Endothelial cell of umbilical vein (primary cell): ENCODE data around the gene KASH5. TPM values are rescaled to one million over a fixed set of nuclear protein-coding genes. Genes with fewer than 3 reads are reported as not detected.

Experiments
- BruUV-seq: library from RNA; stranded (reverse); fragments of 400-500 nt; replicated peaks from 2 replicates; lab custom pipeline; 2021; lab: Mats Ljungman, UMichigan
- CTCF ChIA-PET: fragments of 300-600, 350-600 bp; sonication (Branson Sonifier 250); formaldehyde crosslinking; loops from one replicate; lab custom pipeline; 2021; ENCODE audit warnings: antibody characterized with exemption, inconsistent platforms; lab: Charles Lee
- POLR2A ChIA-PET: fragments of 300-600, 350-600 bp; sonication (Branson Sonifier 250); formaldehyde crosslinking; loops from one replicate; lab custom pipeline; 2021; ENCODE audit warnings: antibody characterized with exemption, inconsistent platforms; lab: Charles Lee
- DNase-seq: peaks from one replicate; pipeline ENCODE4 v3.0.0-alpha.2; 2011; ENCODE audit warnings: low read depth, low spot score
- FAIRE-seq: peaks from 2 replicates; lab custom pipeline; 2011; peaks lifted over from hg19 to GRCh38; lab: Jason Lieb, UNC
- H2AFZ ChIP-seq: 2 replicates; pipeline ENCODE4 v1.6.0; 2012; ENCODE audit warnings: low read depth, low read length, control low read depth, inconsistent platforms
- H3K27ac ChIP-seq: 2 replicates; pipeline ENCODE4 v1.5.1; 2011; ENCODE audit warnings: low read depth, mild to moderate bottlenecking, control low read depth, low read length, moderate library complexity; ENCODE audit not compliant: insufficient read depth
- H3K27me3 ChIP-seq, 2 experiments: 2 replicates each; pipeline versions ENCODE4 v1.6.0 to v1.6.1; 2011; ENCODE audit warnings: low read length in 2 of 2, mixed read lengths in 1 of 2; ENCODE audit not compliant: control insufficient read depth in 2 of 2, insufficient read depth in 2 of 2
- H3K36me3 ChIP-seq, 2 experiments: 2 replicates in 1 of 2; 3 replicates in 1 of 2; pipeline ENCODE4 v1.5.1; 2011; ENCODE audit warnings: low read length in 2 of 2, mild to moderate bottlenecking in 1 of 2, moderate library complexity in 1 of 2; ENCODE audit not compliant: control insufficient read depth in 2 of 2, insufficient read depth in 2 of 2; ENCODE audit errors: extremely low read depth in 1 of 2
- H3K4me1 ChIP-seq: 3 replicates; pipeline ENCODE4 v1.5.1; 2011; ENCODE audit warnings: mild to moderate bottlenecking, low read length; ENCODE audit not compliant: control insufficient read depth, insufficient read depth; ENCODE audit errors: extremely low read depth
- H3K4me2 ChIP-seq: 2 replicates; pipeline ENCODE4 v1.6.1; 2011; ENCODE audit warnings: low read length, control low read depth, mixed read lengths; ENCODE audit not compliant: insufficient read depth
- H3K4me3 ChIP-seq, 3 experiments: fragments of 200-600 bp in 1 of 3; sonication (generic), shearing (Covaris generic) in 1 of 3; replicated peaks in 1 of 3; 2 replicates each; pipeline ENCODE4 v1.5.1; 2011 to 2016; ENCODE audit warnings: control low read depth in 3 of 3, low read length in 3 of 3, mild to moderate bottlenecking in 2 of 3, inconsistent platforms in 1 of 3, low read depth in 1 of 3, moderate library complexity in 1 of 3; ENCODE audit not compliant: insufficient read depth in 1 of 3
- H3K79me2 ChIP-seq: 2 replicates; pipeline ENCODE4 v1.6.0; 2012; ENCODE audit warnings: low read length, inconsistent platforms; ENCODE audit not compliant: control insufficient read depth, insufficient read depth
- H3K9ac ChIP-seq: replicated peaks from 2 replicates; pipeline ENCODE3; 2011; ENCODE audit warnings: low read length, control low read depth; ENCODE audit not compliant: insufficient read depth; ENCODE audit errors: extremely low read depth
- H3K9me1 ChIP-seq: replicated peaks from 3 replicates; pipeline ENCODE4 v1.6.0; 2011; ENCODE audit warnings: mild to moderate bottlenecking, low read length; ENCODE audit not compliant: control insufficient read depth, insufficient read depth; ENCODE audit errors: extremely low read depth
- H3K9me3 ChIP-seq: replicated peaks from 2 replicates; pipeline ENCODE4 v1.5.1; 2012; ENCODE audit warnings: low read length, inconsistent platforms; ENCODE audit not compliant: control insufficient read depth, insufficient read depth
- H4K20me1 ChIP-seq: replicated peaks from 2 replicates; pipeline ENCODE3; 2011; ENCODE audit warnings: mild to moderate bottlenecking, low read length; ENCODE audit not compliant: control insufficient read depth, insufficient read depth; ENCODE audit errors: extremely low read depth
- EZH2 ChIP-seq: IDR thresholded peaks from 2 replicates; pipeline ENCODE4 v1.6.1; 2012; ENCODE audit warnings: borderline replicate concordance, low read depth, mild to moderate bottlenecking, moderate library complexity, low read length, inconsistent platforms; ENCODE audit not compliant: severe bottlenecking
- FOS ChIP-seq: IDR thresholded peaks from 2 replicates; pipeline ENCODE4 v1.6.1; 2011; ENCODE audit warnings: mild to moderate bottlenecking, low read length, moderate library complexity, borderline replicate concordance; ENCODE audit not compliant: insufficient read depth
- GATA2 ChIP-seq: IDR thresholded peaks from 2 replicates; pipeline ENCODE4 v1.7.0; 2011; ENCODE audit warnings: low read depth, mild to moderate bottlenecking, moderate library complexity, mixed read lengths, low read length; ENCODE audit not compliant: insufficient read length, insufficient read depth
- JUN ChIP-seq: IDR thresholded peaks from 2 replicates; pipeline ENCODE4 v1.6.1; 2011; ENCODE audit warnings: borderline replicate concordance, low read depth; ENCODE audit not compliant: insufficient read length, insufficient read depth
- MYC ChIP-seq: IDR thresholded peaks from one replicate; pipeline ENCODE4 v1.6.1; 2011; ENCODE audit warnings: mild to moderate bottlenecking, low read depth, low read length
- POLR2A ChIP-seq: IDR thresholded peaks from 2 replicates; pipeline ENCODE4 v1.6.1; 2012; ENCODE audit warnings: low read depth, mild to moderate bottlenecking, control low read depth, low read length
- POLR2AphosphoS5 ChIP-seq: IDR thresholded peaks from 2 replicates; pipeline ENCODE4 v1.6.1; 2012; ENCODE audit warnings: low read depth, mild to moderate bottlenecking, control low read depth, low read length, moderate library complexity; ENCODE audit not compliant: insufficient read depth
- dilution Hi-C: fragments of 300-500 bp; cut with MboI; formaldehyde crosslinking; loops from one replicate; pipeline ENCODE4 v1.15.0; 2019; ENCODE audit warnings: low sequenced_read_pairs; ENCODE audit not compliant: extremely low pct_ligation_motif_present
- intact Hi-C: fragments of 100-400 bp; cut with micrococcal nuclease; formaldehyde crosslinking; loops from one replicate; pipeline ENCODE4 v1.10.0; 2022
- polyA plus RNA-seq, 4 experiments: library from polyadenylated mRNA; depleted of rRNA in 3 of 4; stranded (reverse) in 3 of 4; unstranded in 1 of 4; fragments of >200 nt; gene quantifications; 2 replicates each; pipeline versions ENCODE4 v1.2.1 to v1.2.3, GENCODE V29; 2011 to 2012; ENCODE audit warnings: missing spikeins in 1 of 4
- total RNA-seq: library from RNA; stranded (reverse); gene quantifications from 2 replicates; pipeline ENCODE4 v1.2.3, GENCODE V29; 2021
- TF ChIP-seq, protein P1 (sequence below): IDR thresholded peaks from 2 replicates; pipeline ENCODE4 v1.6.1; 2011; ENCODE audit not compliant: insufficient read depth, insufficient read length
- TF ChIP-seq, protein P2 (sequence below), 2 donors: IDR thresholded peaks; 1 replicate in 1 of 2; 2 replicates in 1 of 2; pipeline ENCODE4 v1.5.1; 2011; ENCODE audit warnings: low read length in 2 of 2, mild to moderate bottlenecking in 2 of 2, moderate library complexity in 2 of 2, control low read depth in 1 of 2, inconsistent platforms in 1 of 2, low read depth in 1 of 2; ENCODE audit not compliant: insufficient read depth in 1 of 2; ENCODE audit errors: extremely low read depth in 1 of 2

The KASH5 gene
- total and polyA plus RNA-seq, 2 donors (not counting 3 experiments of a cell fraction or from before 2014, with no cell fraction given): 0.03 TPM; not detected in 1

DNA sequence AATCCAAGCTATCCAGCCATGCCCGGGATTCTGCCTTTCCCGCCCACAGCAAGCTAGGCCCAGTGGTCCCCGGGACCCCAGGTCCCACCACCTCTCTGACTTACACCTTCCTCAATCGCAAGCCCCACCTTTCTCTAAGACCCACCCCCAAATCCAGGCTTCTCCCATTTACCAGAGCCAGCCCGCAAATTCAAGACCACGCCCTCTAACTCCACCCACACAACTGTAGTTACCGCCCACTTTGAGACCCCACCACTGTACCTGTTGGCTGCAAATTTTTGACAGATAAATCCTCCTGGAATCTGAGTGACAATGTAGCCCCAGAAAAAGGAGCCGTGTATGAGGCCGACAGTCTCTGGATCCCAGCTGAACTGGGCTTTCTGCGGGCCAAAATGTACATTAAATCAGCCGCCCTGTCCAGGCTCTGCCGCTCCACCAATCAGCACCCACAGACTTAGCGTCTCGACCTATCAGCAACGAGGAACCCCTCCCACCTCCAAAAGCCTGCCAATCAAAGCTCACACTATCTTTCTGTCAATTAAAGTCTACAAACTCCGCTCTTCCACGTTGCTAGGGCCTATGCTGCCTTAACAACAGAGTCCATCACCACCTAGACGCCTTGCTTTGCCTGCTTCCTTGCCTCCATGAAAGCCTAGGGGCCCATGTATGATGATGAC is 47.0 kb downstream of the KASH5 start:
- Histone ChIP-seq H3K4me2 (no peak overlapping the region), H3K4me3 (no peak overlapping the region), H3K9ac (no peak overlapping the region), H3K4me1 (peaks cover 3% of the 10 kb centered on the region), H3K79me2 (no peaks in the 10 kb centered on the region), H3K27ac (no peak overlapping the region), H3K27me3 (peaks cover 74 to 76% of the 10 kb centered on the region in 2 experiments), H3K9me3 (no peaks in the 10 kb centered on the region), H3K9me1 (no peaks in the 10 kb centered on the region), H3K36me3 (no peaks in the 10 kb centered on the region), H4K20me1 (no peaks in the 10 kb centered on the region), H2AFZ (no peak overlapping the region)
- BruUV-seq: no TSS peak
- FAIRE-seq (no peak), DNase-seq (no peak)
- ChIA-PET POLR2A (no interaction called here), CTCF (interaction anchor here (0.7 to 1.2 kb wide), 2 partner anchors 16 to 44 kb away, joined by 3 read pairs; no protein-coding TSS in a partner anchor)
- intact Hi-C loops (no loop called here), dilution Hi-C loops (no loop called here)
- TF ChIP-seq POLR2AphosphoS5 (no peak), POLR2A (no peak)

DNA sequence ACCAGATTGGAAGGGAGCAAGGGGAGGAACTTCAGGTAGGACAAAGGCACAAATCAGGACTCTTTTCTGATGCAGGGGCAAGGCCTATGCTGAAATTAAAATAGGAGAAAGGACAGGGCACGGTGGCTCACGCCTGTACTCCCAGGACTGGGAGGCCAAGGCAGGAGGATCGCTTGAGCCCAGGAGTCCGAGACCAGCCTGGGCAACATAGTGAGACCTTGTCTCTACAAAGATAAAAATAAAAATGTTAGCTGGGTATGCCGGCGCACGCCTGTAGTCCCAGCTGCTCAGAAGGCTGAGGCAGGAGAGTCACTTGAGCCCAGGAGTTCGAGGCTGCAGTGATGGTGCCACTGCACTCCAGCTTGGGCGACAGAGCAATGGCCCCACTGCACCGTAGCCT is 47.6 kb downstream of the KASH5 start:
- H3K27me3 ChIP-seq: peaks cover 78% of the 10 kb centered on the region in 2 experiments
- dilution Hi-C loops: no loop called here
- intact Hi-C loops: no loop called here
- TF ChIP-seq, protein P1, sequence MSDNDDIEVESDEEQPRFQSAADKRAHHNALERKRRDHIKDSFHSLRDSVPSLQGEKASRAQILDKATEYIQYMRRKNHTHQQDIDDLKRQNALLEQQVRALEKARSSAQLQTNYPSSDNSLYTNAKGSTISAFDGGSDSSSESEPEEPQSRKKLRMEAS: no peak
- no peak for TF ChIP-seq POLR2A
- no peak for TF ChIP-seq POLR2AphosphoS5
- TF ChIP-seq, protein P2, sequence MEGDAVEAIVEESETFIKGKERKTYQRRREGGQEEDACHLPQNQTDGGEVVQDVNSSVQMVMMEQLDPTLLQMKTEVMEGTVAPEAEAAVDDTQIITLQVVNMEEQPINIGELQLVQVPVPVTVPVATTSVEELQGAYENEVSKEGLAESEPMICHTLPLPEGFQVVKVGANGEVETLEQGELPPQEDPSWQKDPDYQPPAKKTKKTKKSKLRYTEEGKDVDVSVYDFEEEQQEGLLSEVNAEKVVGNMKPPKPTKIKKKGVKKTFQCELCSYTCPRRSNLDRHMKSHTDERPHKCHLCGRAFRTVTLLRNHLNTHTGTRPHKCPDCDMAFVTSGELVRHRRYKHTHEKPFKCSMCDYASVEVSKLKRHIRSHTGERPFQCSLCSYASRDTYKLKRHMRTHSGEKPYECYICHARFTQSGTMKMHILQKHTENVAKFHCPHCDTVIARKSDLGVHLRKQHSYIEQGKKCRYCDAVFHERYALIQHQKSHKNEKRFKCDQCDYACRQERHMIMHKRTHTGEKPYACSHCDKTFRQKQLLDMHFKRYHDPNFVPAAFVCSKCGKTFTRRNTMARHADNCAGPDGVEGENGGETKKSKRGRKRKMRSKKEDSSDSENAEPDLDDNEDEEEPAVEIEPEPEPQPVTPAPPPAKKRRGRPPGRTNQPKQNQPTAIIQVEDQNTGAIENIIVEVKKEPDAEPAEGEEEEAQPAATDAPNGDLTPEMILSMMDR (IDR thresholded peaks at IDR 0.05; ENCODE audit: extremely low read depth in 1 of 2, insufficient read depth in 1 of 2, low read depth in 1 of 2, low read length in 2 of 2): no peak
- no peak for TF ChIP-seq EZH2
- no peak for TF ChIP-seq GATA2
- TF ChIP-seq MYC: no peak
- no peak for TF ChIP-seq JUN
- no peak for TF ChIP-seq FOS
- no peak overlapping the region for H3K4me2 ChIP-seq
- no peak overlapping the region for H3K27ac ChIP-seq
- ChIA-PET CTCF (interaction anchor here (1.2 kb wide), 2 partner anchors 17 to 19 kb away, joined by 3 read pairs; no protein-coding TSS in a partner anchor), POLR2A (no interaction called here)
- no peaks in the 10 kb centered on the region for H3K9me3 ChIP-seq
- H3K9me1 ChIP-seq: no peaks in the 10 kb centered on the region
- no peaks in the 10 kb centered on the region for H3K79me2 ChIP-seq
- no peak overlapping the region for H3K4me3 ChIP-seq
- H3K36me3 ChIP-seq: no peaks in the 10 kb centered on the region
- FAIRE-seq: no peak
- BruUV-seq: no TSS peak
- no peak for DNase-seq
- H2AFZ ChIP-seq: no peak overlapping the region
- peaks cover 3% of the 10 kb centered on the region for H3K4me1 ChIP-seq
- no peaks in the 10 kb centered on the region for H4K20me1 ChIP-seq
- no peak overlapping the region for H3K9ac ChIP-seq
